Subcutaneous adipose tissue (tissue), 4 donors: ENCODE results near the gene PUDP. TPM values are rescaled to one million over a fixed set of nuclear protein-coding genes. Genes with fewer than 3 reads are reported as not detected.

Experiments
- small RNA-seq: library from RNA; depleted of rRNA; stranded (forward); fragments of <200 nt; gene quantifications from one replicate; pipeline ENCODE3, GENCODE V24; 2016
- total RNA-seq, 4 donors: library from RNA; depleted of rRNA; stranded (reverse); fragments of >200 nt; gene quantifications; one replicate each; pipeline ENCODE4 v1.1.0, GENCODE V29; 2016
- TF ChIP-seq, protein P1 (sequence below): fragments of 450-650 bp; IDR thresholded peaks from one replicate; pipeline ENCODE4 v1.5.1; 2016; ENCODE audit warnings: low read depth, mild to moderate bottlenecking, control low read depth, antibody characterized with exemption, moderate library complexity

Gene PUDP
- total RNA-seq, 4 donors from 2014 or later: 7.9 to 23.3 (median 12.6) TPM

DNA sequence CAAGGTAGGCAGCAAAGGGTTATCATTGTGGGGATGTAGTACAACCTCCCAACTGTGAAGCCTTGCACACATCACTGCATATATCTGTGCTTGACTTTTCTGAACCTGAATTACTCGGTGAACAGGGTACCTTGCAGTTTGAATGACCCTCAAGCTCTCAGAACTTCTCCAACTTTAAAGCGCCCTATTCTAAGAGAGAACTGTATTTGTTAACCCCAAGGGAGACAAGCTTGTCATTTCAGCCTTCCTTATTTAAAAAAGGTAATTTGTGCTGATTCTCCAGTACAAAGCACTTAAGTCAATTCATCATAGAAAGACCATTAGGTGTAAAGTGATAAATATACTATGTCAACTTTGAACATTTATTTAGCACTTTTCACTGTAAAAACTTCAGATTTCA, 122.5 kb downstream of the PUDP start:
- TF ChIP-seq, protein P1, sequence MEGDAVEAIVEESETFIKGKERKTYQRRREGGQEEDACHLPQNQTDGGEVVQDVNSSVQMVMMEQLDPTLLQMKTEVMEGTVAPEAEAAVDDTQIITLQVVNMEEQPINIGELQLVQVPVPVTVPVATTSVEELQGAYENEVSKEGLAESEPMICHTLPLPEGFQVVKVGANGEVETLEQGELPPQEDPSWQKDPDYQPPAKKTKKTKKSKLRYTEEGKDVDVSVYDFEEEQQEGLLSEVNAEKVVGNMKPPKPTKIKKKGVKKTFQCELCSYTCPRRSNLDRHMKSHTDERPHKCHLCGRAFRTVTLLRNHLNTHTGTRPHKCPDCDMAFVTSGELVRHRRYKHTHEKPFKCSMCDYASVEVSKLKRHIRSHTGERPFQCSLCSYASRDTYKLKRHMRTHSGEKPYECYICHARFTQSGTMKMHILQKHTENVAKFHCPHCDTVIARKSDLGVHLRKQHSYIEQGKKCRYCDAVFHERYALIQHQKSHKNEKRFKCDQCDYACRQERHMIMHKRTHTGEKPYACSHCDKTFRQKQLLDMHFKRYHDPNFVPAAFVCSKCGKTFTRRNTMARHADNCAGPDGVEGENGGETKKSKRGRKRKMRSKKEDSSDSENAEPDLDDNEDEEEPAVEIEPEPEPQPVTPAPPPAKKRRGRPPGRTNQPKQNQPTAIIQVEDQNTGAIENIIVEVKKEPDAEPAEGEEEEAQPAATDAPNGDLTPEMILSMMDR: no peak

- TF ChIP-seq, protein P1: no peak
These were observed 123.1 kb downstream of the PUDP start for GRCh38 chrX:7024850-7025249.

DNA sequence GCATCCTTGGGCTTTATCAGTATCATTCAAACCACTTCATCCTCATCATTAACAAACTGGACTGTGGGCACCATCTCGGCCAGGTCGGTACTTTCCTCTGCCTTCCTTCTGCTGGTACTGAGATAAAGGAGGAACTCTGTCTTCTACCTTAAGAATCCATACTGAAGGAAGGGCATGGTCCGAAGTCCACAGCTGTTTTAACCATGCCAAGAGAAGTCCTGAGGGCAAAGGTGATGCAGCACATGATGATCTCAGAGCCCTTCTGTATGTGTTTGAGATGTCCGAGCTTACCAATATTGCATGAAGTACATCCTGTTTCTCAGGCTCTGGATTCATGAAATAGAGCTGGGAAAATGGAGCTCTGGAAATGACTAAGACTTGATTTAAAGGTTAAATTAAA, 126.0 kb downstream of the PUDP start:
- TF ChIP-seq, protein P1: no peak

DNA sequence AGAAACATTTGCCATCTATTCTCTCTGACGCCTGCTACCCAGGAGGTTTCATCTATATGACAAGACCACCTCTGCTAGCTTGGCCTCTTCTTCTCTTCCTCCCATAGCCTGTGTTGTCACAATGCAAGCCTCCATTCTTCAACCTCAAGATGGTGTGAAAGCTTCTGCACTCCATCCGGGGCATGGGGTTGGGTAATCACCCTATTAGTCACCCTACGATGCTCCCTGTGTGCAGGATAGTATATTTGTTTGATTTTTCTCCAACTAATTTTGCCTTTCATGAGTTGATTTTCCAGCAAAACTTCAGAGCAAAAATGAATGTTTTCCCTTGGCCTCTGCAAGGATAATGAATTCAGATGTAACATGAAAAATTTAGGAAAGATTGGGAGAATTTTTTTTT, 128.4 kb downstream of the PUDP start:
- TF ChIP-seq, protein P1: no peak

Small RNA genes lying within 50 kb of the gene (small RNA-seq; reads per million reads assigned to genes)
- gene MIR4767: 0.73 reads per million

Other genes with a start within 250 kb of the PUDP start
- 10 to 100 TPM; 11.9 to 40.4 (median 19.0) TPM for gene STS, start 441 bp downstream of the PUDP start, total RNA-seq